Neural crest cell (in vitro differentiated cells): ENCODE results near the gene ZSWIM6. TPM values are rescaled to one million over a fixed set of nuclear protein-coding genes. Genes with fewer than 3 reads are reported as not detected.
A peak's percentile ranks its signal among the peaks of the same experiment; 100 is the strongest.

ENCODE experiments used
- DNase-seq: peaks from one replicate; pipeline ENCODE4 v3.0.0; 2021; ENCODE audit warnings: low read depth, mixed read lengths, low spot score
- H3K27ac Mint-ChIP-seq: one replicate; pipeline ENCODE4 v1.8.0; 2021; ENCODE audit warnings: mild to moderate bottlenecking, mixed read lengths; ENCODE audit not compliant: unreplicated experiment
- H3K27me3 Mint-ChIP-seq: 2 replicates; pipeline ENCODE4 v1.8.0; 2021; ENCODE audit warnings: low read depth, mild to moderate bottlenecking, mixed read lengths
- H3K36me3 Mint-ChIP-seq: 2 replicates; pipeline ENCODE4 v1.8.0; 2021; ENCODE audit warnings: low read depth, mild to moderate bottlenecking, mixed read lengths
- H3K4me1 Mint-ChIP-seq: 2 replicates; pipeline ENCODE4 v1.8.0; 2021; ENCODE audit warnings: mixed read lengths
- H3K4me3 Mint-ChIP-seq: one replicate; pipeline ENCODE4 v1.8.0; 2021; ENCODE audit warnings: mild to moderate bottlenecking, mixed read lengths
- H3K9me3 Mint-ChIP-seq: 2 replicates; pipeline ENCODE4 v1.8.0; 2021; ENCODE audit warnings: mixed read lengths
- CTCF ChIP-seq: fragments of 200-600 bp; sonication (generic); conservative IDR thresholded peaks from 2 replicates; pipeline ENCODE4 v1.5.0; 2021; ENCODE audit warnings: antibody characterized with exemption, mild to moderate bottlenecking
- total RNA-seq: library from RNA; stranded (reverse); gene quantifications from 2 replicates; pipeline ENCODE4 v1.2.1, GENCODE V29; 2021

The ZSWIM6 gene
- total RNA-seq, 1 donor from 2014 or later, result 33.8 TPM

GRCh38 chr5:61588216-61588615 lies 256.2 kb downstream of the ZSWIM6 start:
- Mint-ChIP-seq H3K4me1 (peaks cover 12% of the 10 kb centered on the region), H3K27ac (no peak overlapping the region), H3K36me3 (peaks cover 3% of the 10 kb centered on the region), H3K9me3 (peaks cover 13% of the 10 kb centered on the region), H3K4me3 (no peak overlapping the region), H3K27me3 (no peaks in the 10 kb centered on the region)
- no peak for DNase-seq
- TF ChIP-seq CTCF, result no peak

GRCh38 chr5:61589946-61590345 lies 257.9 kb downstream of the ZSWIM6 start:
- DNase-seq, result no peak
- H3K36me3 Mint-ChIP-seq, result peaks cover 3% of the 10 kb centered on the region
- no peak overlapping the region for H3K27ac Mint-ChIP-seq
- peaks cover 12% of the 10 kb centered on the region for H3K4me1 Mint-ChIP-seq
- no peak for TF ChIP-seq CTCF
- H3K27me3 Mint-ChIP-seq, result no peaks in the 10 kb centered on the region
- no peak overlapping the region for H3K4me3 Mint-ChIP-seq
- peaks cover 9% of the 10 kb centered on the region for H3K9me3 Mint-ChIP-seq

GRCh38 chr5:61590473-61590872 lies 258.4 kb downstream of the ZSWIM6 start:
- Mint-ChIP-seq H3K4me3 (no peak overlapping the region), H3K27ac (no peak overlapping the region), H3K9me3 (peaks cover 9% of the 10 kb centered on the region), H3K4me1 (peaks cover 12% of the 10 kb centered on the region), H3K27me3 (no peaks in the 10 kb centered on the region), H3K36me3 (peaks cover 3% of the 10 kb centered on the region)
- no peak for DNase-seq
- TF ChIP-seq CTCF, result no peak

- Mint-ChIP-seq H3K27ac (peak overlapping the region; percentile 76), H3K4me3 (no peak overlapping the region), H3K4me1 (peaks cover 6% of the 10 kb centered on the region), H3K36me3 (peaks cover 3% of the 10 kb centered on the region), H3K27me3 (no peaks in the 10 kb centered on the region), H3K9me3 (peaks cover 9% of the 10 kb centered on the region)
- no peak for TF ChIP-seq CTCF
- no peak for DNase-seq
These were observed 259.8 kb downstream of the ZSWIM6 start for GRCh38 chr5:61591859-61592258.

- peaks cover 9% of the 10 kb centered on the region for H3K4me1 Mint-ChIP-seq
- TF ChIP-seq CTCF, result no peak
- no peak overlapping the region for H3K27ac Mint-ChIP-seq
- no peaks in the 10 kb centered on the region for H3K27me3 Mint-ChIP-seq
- peaks cover 6% of the 10 kb centered on the region for H3K9me3 Mint-ChIP-seq
- H3K4me3 Mint-ChIP-seq, result no peak overlapping the region
- DNase-seq, result no peak
- H3K36me3 Mint-ChIP-seq, result peaks cover 3% of the 10 kb centered on the region
These were observed 263.4 kb downstream of the ZSWIM6 start for GRCh38 chr5:61595426-61595825.

Other genes with a start within 250 kb of the ZSWIM6 start
- gene SMIM15, start 169.8 kb upstream of the ZSWIM6 start, total RNA-seq, result 54.7 and 64.1 TPM in 2 replicates